Measurements from ENCODE around the gene PSMC1.

PSMC1 gene

GRCh38 chr14:90318016-90318415, 61.7 kb downstream of the PSMC1 start:
- H2AFZ ChIP-seq (ENCODE audit: low read depth, low read length, severe bottlenecking): no peak overlapping the region
- no peaks in the 10 kb centered on the region for H3K27me3 ChIP-seq (ENCODE audit: low read length)
- no peaks in the 10 kb centered on the region for H3F3A ChIP-seq (ENCODE audit: insufficient read depth)
- H3K9me3 ChIP-seq (ENCODE audit: insufficient read depth, low read length): no peaks in the 10 kb centered on the region
- no peak overlapping the region for H3K27ac ChIP-seq (ENCODE audit: low read depth, low read length)
- peaks cover 7% of the 10 kb centered on the region; the same call in 1 of the 2 replicates for H4K20me1 ChIP-seq (ENCODE audit: low read depth, low read length)
- H3K9ac ChIP-seq (ENCODE audit: low read length): no peak overlapping the region
- H3K9me2 ChIP-seq (replicated peaks; ENCODE audit: insufficient read depth, low read length): no peaks in the 10 kb centered on the region
- peaks cover 37% of the 10 kb centered on the region for H3K79me2 ChIP-seq (ENCODE audit: insufficient read depth, low read length)
- no peak overlapping the region for H3K4me3 ChIP-seq (ENCODE audit: insufficient read depth, low read length, poor library complexity, severe bottlenecking)
- TF ChIP-seq CTCF (IDR thresholded peaks at IDR 0.05; ENCODE audit: insufficient read depth, low read length, poor library complexity, severe bottlenecking) (no peak), EZH2phosphoT487 (conservative IDR thresholded peaks at IDR 0.05; ENCODE audit: low read length) (no peak)
- no peak overlapping the region for H3K4me2 ChIP-seq (ENCODE audit: low read depth, low read length, poor library complexity, severe bottlenecking)
- 0 out of 2 replicates have a peak, but pooled peaks cover 3% of the 10 kb centered on the region for H3K36me3 ChIP-seq (ENCODE audit: low read length)

GRCh38 chr14:90319173-90319572, 62.8 kb downstream of the PSMC1 start:
- H3F3A ChIP-seq (ENCODE audit: insufficient read depth): no peaks in the 10 kb centered on the region
- H3K79me2 ChIP-seq (ENCODE audit: insufficient read depth, low read length): peaks cover 42% of the 10 kb centered on the region
- no peaks in the 10 kb centered on the region for H3K27me3 ChIP-seq (ENCODE audit: low read length)
- no peaks in the 10 kb centered on the region for H3K9me2 ChIP-seq (replicated peaks; ENCODE audit: insufficient read depth, low read length)
- TF ChIP-seq EZH2phosphoT487 (conservative IDR thresholded peaks at IDR 0.05; ENCODE audit: low read length) (no peak), CTCF (IDR thresholded peaks at IDR 0.05; ENCODE audit: insufficient read depth, low read length, poor library complexity, severe bottlenecking) (no peak)
- H3K4me3 ChIP-seq (ENCODE audit: insufficient read depth, low read length, poor library complexity, severe bottlenecking): no peak overlapping the region
- no peak overlapping the region for H2AFZ ChIP-seq (ENCODE audit: low read depth, low read length, severe bottlenecking)
- H3K9me3 ChIP-seq (ENCODE audit: insufficient read depth, low read length): no peaks in the 10 kb centered on the region
- peaks cover 10% of the 10 kb centered on the region; the same call in 1 of the 2 replicates for H4K20me1 ChIP-seq (ENCODE audit: low read depth, low read length)
- no peak overlapping the region for H3K27ac ChIP-seq (ENCODE audit: low read depth, low read length)
- 0 out of 2 replicates have a peak, but pooled peaks cover 3% of the 10 kb centered on the region for H3K36me3 ChIP-seq (ENCODE audit: low read length)
- no peak overlapping the region for H3K4me2 ChIP-seq (ENCODE audit: low read depth, low read length, poor library complexity, severe bottlenecking)
- no peak overlapping the region for H3K9ac ChIP-seq (ENCODE audit: low read length)

- no peaks in the 10 kb centered on the region for H3K27me3 ChIP-seq (ENCODE audit: low read length)
- H3K27ac ChIP-seq (ENCODE audit: low read depth, low read length): no peak overlapping the region
- H3K9me3 ChIP-seq (ENCODE audit: insufficient read depth, low read length): no peaks in the 10 kb centered on the region
- H3F3A ChIP-seq (ENCODE audit: insufficient read depth): no peaks in the 10 kb centered on the region
- H4K20me1 ChIP-seq (ENCODE audit: low read depth, low read length): peaks cover 10% of the 10 kb centered on the region; the same call in 1 of the 2 replicates
- H3K4me3 ChIP-seq (ENCODE audit: insufficient read depth, low read length, poor library complexity, severe bottlenecking): no peak overlapping the region
- H3K9me2 ChIP-seq (replicated peaks; ENCODE audit: insufficient read depth, low read length): no peaks in the 10 kb centered on the region
- no peak for TF ChIP-seq CTCF (IDR thresholded peaks at IDR 0.05; ENCODE audit: insufficient read depth, low read length, poor library complexity, severe bottlenecking)
- TF ChIP-seq EZH2phosphoT487 (conservative IDR thresholded peaks at IDR 0.05; ENCODE audit: low read length): no peak
- no peak overlapping the region for H3K4me2 ChIP-seq (ENCODE audit: low read depth, low read length, poor library complexity, severe bottlenecking)
- H3K36me3 ChIP-seq (ENCODE audit: low read length): 0 out of 2 replicates have a peak, but pooled peaks cover 3% of the 10 kb centered on the region
- no peak overlapping the region for H3K9ac ChIP-seq (ENCODE audit: low read length)
- H3K79me2 ChIP-seq (ENCODE audit: insufficient read depth, low read length): peaks cover 43% of the 10 kb centered on the region
- H2AFZ ChIP-seq (ENCODE audit: low read depth, low read length, severe bottlenecking): no peak overlapping the region
These were observed 63.5 kb downstream of the PSMC1 start for GRCh38 chr14:90319634-90320541.
